Transverse colon (tissue), 4 donors: ENCODE results near the gene NTRK3.

Source experiments
- CTCF ChIP-seq, 5 experiments: fragments of 200-600 bp in 3 of 5; fragments of 450-650 bp in 2 of 5; sonication (generic) in 3 of 5; IDR thresholded peaks; 1 replicate in 2 of 5; 2 replicates in 3 of 5; pipeline ENCODE4 v1.5.1; 2016 to 2017; ENCODE audit warnings: antibody characterized with exemption in 5 of 5, inconsistent platforms in 3 of 5, mild to moderate bottlenecking in 2 of 5, moderate library complexity in 1 of 5
- EP300 ChIP-seq: sonication (generic); formaldehyde crosslinking; IDR thresholded peaks from one replicate; pipeline ENCODE4 v1.6.1; 2017; ENCODE audit warnings: antibody characterized with exemption, low read depth
- POLR2AphosphoS5 ChIP-seq, 3 donors: sonication (generic); formaldehyde crosslinking; IDR thresholded peaks; one replicate each; pipeline ENCODE4 v1.6.1; 2016; ENCODE audit warnings: antibody characterized with exemption in 3 of 3

GRCh38 chr15:87901926-87902690 lies 354.4 kb downstream of the NTRK3 start:
- TF ChIP-seq CTCF (IDR thresholded peaks at IDR 0.05) (no peak), EP300 (no peak), POLR2AphosphoS5 (IDR thresholded peaks at IDR 0.05) (no peak)
